ENCODE data around the gene CASKIN1.
A peak's percentile ranks its signal among the peaks of the same experiment; 100 is the strongest.

CASKIN1 gene

GRCh38 chr16:2173366-2173765 is 23.0 kb downstream of the CASKIN1 start:
- no peak for DNase-seq

- DNase-seq = no peak
Measured at GRCh38 chr16:2172688-2173335, 23.6 kb downstream of the CASKIN1 start.

GRCh38 chr16:2171601-2172178 is 24.7 kb downstream of the CASKIN1 start:
- no peak for DNase-seq

- DNase-seq = no peak
Measured at GRCh38 chr16:2170587-2171435, 25.6 kb downstream of the CASKIN1 start.

GRCh38 chr16:2170080-2170479 is 26.3 kb downstream of the CASKIN1 start:
- DNase-seq = no peak

GRCh38 chr16:2167068-2167638 is 29.3 kb downstream of the CASKIN1 start:
- DNase-seq = no peak

GRCh38 chr16:2166263-2167067 is 29.9 kb downstream of the CASKIN1 start:
- no peak for DNase-seq

GRCh38 chr16:2165861-2166260 is 30.5 kb downstream of the CASKIN1 start:
- no peak for DNase-seq

- DNase-seq = no peak
Measured at GRCh38 chr16:2163211-2163881, 33.1 kb downstream of the CASKIN1 start.

- DNase-seq = no peak
Measured at GRCh38 chr16:2162676-2163118, 33.7 kb downstream of the CASKIN1 start.

GRCh38 chr16:2161911-2162310 is 34.5 kb downstream of the CASKIN1 start:
- DNase-seq = no peak

GRCh38 chr16:2160915-2161551 is 35.4 kb downstream of the CASKIN1 start:
- DNase-seq = peak; percentile 18

GRCh38 chr16:2159175-2159838 is 37.1 kb downstream of the CASKIN1 start:
- DNase-seq = no peak

GRCh38 chr16:2158262-2158638 is 38.2 kb downstream of the CASKIN1 start:
- no peak for DNase-seq

- no peak for DNase-seq
Measured at GRCh38 chr16:2157480-2158261, 38.7 kb downstream of the CASKIN1 start.

- DNase-seq = no peak
Measured at GRCh38 chr16:2156849-2157224, 39.6 kb downstream of the CASKIN1 start.

- DNase-seq = no peak
Measured at GRCh38 chr16:2155977-2156848, 40.2 kb downstream of the CASKIN1 start.

GRCh38 chr16:2155091-2155950 is 41.1 kb downstream of the CASKIN1 start, which contains the start of gene TRAF7:
TRAF7 (plus strand) TSS chr16:2155782; CDS start chr16:2163921, 8,139 bp downstream.
- peak; percentile 100 for DNase-seq
